MCF 10A (cell line): Measurements from ENCODE around the gene CACNA2D1. TPM values are rescaled to one million over a fixed set of nuclear protein-coding genes. Genes with fewer than 3 reads are reported as not detected.

Experiments used
- BruUV-seq: library from RNA; stranded (reverse); fragments of 400-500 nt; replicated peaks from 2 replicates; lab custom pipeline; 2021; lab: Mats Ljungman, UMichigan
- CTCF ChIA-PET: fragments of 300-600 bp; sonication (Branson Sonifier 250); formaldehyde crosslinking; extraction: SDS; loops from one replicate; lab custom pipeline; 2021; ENCODE audit warnings: antibody characterized with exemption, inconsistent platforms; lab: Yijun Ruan, JAX
- POLR2A ChIA-PET: fragments of 300-600, 350-650 bp; sonication (Branson Sonifier 250); formaldehyde crosslinking; extraction: SDS; loops from one replicate; lab custom pipeline; 2020; ENCODE audit warnings: antibody characterized with exemption, inconsistent platforms; lab: Yijun Ruan, JAX
- DNase-seq: peaks from one replicate; pipeline ENCODE4 v3.0.0-alpha.2; 2018; ENCODE audit not compliant: unreplicated experiment
- H3K27ac Mint-ChIP-seq: one replicate; pipeline ENCODE4 v1.8.0; 2022; ENCODE audit warnings: mild to moderate bottlenecking, low read depth, mixed read lengths; ENCODE audit not compliant: unreplicated experiment
- H3K27me3 Mint-ChIP-seq: one replicate; pipeline ENCODE4 v1.8.0; 2022; ENCODE audit warnings: mixed read lengths; ENCODE audit not compliant: insufficient read depth, unreplicated experiment
- H3K36me3 Mint-ChIP-seq: one replicate; pipeline ENCODE4 v1.8.0; 2022; ENCODE audit warnings: mild to moderate bottlenecking, moderate library complexity, mixed read lengths; ENCODE audit not compliant: insufficient read depth, unreplicated experiment
- H3K4me1 Mint-ChIP-seq: one replicate; pipeline ENCODE4 v1.8.0; 2022; ENCODE audit warnings: mixed read lengths; ENCODE audit not compliant: insufficient read depth, unreplicated experiment
- H3K4me3 Mint-ChIP-seq: one replicate; pipeline ENCODE4 v1.8.0; 2022; ENCODE audit warnings: mild to moderate bottlenecking, moderate library complexity, mixed read lengths; ENCODE audit not compliant: unreplicated experiment
- H3K9me3 Mint-ChIP-seq: one replicate; pipeline ENCODE4 v1.8.0; 2022; ENCODE audit warnings: mixed read lengths; ENCODE audit not compliant: unreplicated experiment
- intact Hi-C: fragments of 100-400 bp; cut with micrococcal nuclease; formaldehyde crosslinking; loops from 2 replicates; pipeline ENCODE4 v1.14.1; 2022
- total RNA-seq: library from RNA; stranded (reverse); gene quantifications from 2 replicates; pipeline ENCODE4 v1.2.3, GENCODE V29; 2022
- TF ChIP-seq, protein P1 (sequence below): fragments of 200-600 bp; IDR thresholded peaks from one replicate; pipeline ENCODE4 v1.8.0; 2022; ENCODE audit warnings: antibody characterized with exemption, mild to moderate bottlenecking; ENCODE audit not compliant: unreplicated experiment

The CACNA2D1 gene
- total RNA-seq, 1 experiment from 2014 or later, result not detected

DNA sequence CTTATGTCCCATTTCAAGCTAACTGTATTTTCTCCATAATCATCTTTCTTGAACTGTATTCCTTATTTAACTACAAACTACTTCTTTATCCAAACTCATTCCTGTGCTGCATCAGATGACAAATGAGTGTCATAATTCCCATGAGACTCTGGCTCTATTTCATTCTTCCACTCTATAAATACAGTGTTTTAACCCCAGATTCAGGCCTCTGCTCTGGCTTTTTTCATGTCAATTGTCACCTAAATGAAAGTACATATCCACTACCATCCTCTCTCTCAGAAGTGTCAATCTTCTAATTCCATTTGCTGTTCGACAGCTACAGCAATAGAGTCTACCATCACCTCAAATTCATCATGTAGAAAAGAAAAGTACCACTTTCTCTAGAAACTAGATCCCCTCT lies 172.7 kb downstream of the CACNA2D1 start:
- POLR2A ChIA-PET, result interaction anchor here (0.6 kb wide), 1 partner anchor 386 kb away, joined by 3 read pairs; no protein-coding TSS in a partner anchor
- BruUV-seq, result no TSS peak
- intact Hi-C loops, result no loop called here

DNA sequence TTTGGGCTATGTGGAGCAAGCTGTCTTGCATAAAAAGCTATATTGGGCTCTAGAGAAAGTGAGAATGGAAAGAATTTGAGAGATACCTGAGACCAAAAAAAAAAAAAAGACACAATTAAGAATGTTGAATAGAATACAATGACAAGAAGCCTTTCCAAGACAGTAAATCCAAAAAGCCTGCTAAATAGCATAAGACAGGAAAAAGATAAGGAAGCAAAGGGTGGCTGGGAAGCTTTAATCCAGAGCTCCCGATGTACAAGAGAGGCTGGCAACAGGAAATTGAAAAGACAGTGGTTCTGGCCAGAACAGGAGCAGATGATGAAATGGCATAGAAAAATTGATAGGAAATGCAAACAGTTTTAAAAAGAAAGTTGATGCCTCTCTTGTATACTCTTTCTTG lies 174.9 kb downstream of the CACNA2D1 start:
- Mint-ChIP-seq H3K27me3 (peaks cover 73% of the 10 kb centered on the region), H3K4me1 (no peaks in the 10 kb centered on the region), H3K4me3 (no peak overlapping the region), H3K9me3 (no peaks in the 10 kb centered on the region), H3K27ac (no peak overlapping the region), H3K36me3 (no peaks in the 10 kb centered on the region)
- intact Hi-C loops, result no loop called here
- DNase-seq, result no peak
- ChIA-PET POLR2A (no interaction called here), CTCF (interaction anchor here (0.7 to 0.8 kb wide), 2 partner anchors 35 to 161 kb away, joined by 3 read pairs; no protein-coding TSS in a partner anchor)
- no TSS peak for BruUV-seq
- TF ChIP-seq, protein P1, sequence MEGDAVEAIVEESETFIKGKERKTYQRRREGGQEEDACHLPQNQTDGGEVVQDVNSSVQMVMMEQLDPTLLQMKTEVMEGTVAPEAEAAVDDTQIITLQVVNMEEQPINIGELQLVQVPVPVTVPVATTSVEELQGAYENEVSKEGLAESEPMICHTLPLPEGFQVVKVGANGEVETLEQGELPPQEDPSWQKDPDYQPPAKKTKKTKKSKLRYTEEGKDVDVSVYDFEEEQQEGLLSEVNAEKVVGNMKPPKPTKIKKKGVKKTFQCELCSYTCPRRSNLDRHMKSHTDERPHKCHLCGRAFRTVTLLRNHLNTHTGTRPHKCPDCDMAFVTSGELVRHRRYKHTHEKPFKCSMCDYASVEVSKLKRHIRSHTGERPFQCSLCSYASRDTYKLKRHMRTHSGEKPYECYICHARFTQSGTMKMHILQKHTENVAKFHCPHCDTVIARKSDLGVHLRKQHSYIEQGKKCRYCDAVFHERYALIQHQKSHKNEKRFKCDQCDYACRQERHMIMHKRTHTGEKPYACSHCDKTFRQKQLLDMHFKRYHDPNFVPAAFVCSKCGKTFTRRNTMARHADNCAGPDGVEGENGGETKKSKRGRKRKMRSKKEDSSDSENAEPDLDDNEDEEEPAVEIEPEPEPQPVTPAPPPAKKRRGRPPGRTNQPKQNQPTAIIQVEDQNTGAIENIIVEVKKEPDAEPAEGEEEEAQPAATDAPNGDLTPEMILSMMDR, result no peak

More for the DNA sequence above, 172.7 kb downstream of the CACNA2D1 start:
- no peaks in the 10 kb centered on the region for H3K36me3 Mint-ChIP-seq
- DNase-seq, result no peak
- CTCF ChIA-PET, result interaction anchor here (0.5 to 0.6 kb wide), 2 partner anchors 16 to 1390 kb away, joined by 3 read pairs; no protein-coding TSS in a partner anchor
- peaks cover 75% of the 10 kb centered on the region for H3K27me3 Mint-ChIP-seq
- H3K4me1 Mint-ChIP-seq, result no peaks in the 10 kb centered on the region
- H3K4me3 Mint-ChIP-seq, result no peak overlapping the region
- TF ChIP-seq, protein P1, result no peak
- no peaks in the 10 kb centered on the region for H3K9me3 Mint-ChIP-seq
- no peak overlapping the region for H3K27ac Mint-ChIP-seq

DNA sequence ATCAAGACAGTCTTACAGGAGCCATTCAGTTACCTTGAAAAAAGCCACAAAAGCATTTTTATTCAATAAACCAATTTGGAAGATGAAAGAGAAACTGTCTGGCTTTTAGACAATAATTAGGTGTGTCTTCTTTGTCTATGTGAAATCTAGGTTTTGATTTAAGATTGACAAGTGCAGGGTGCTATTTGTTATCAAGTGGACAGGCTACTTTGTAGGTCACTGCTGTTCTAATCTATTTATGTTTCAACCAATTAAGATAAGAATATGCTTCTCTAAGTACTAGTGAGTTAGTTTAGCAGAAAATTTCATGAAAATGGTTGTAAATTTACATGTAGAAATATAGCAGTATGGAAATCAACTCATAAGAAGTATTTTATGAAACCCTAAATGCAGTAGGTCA lies 177.5 kb downstream of the CACNA2D1 start:
- no peak overlapping the region for H3K27ac Mint-ChIP-seq
- intact Hi-C loops, result no loop called here
- no TSS peak for BruUV-seq
- H3K4me3 Mint-ChIP-seq, result no peak overlapping the region
- DNase-seq, result no peak
- H3K27me3 Mint-ChIP-seq, result peaks cover 79% of the 10 kb centered on the region
- no peaks in the 10 kb centered on the region for H3K9me3 Mint-ChIP-seq
- TF ChIP-seq, protein P1, result no peak
- ChIA-PET CTCF (no interaction called here), POLR2A (no interaction called here)
- no peaks in the 10 kb centered on the region for H3K4me1 Mint-ChIP-seq
- H3K36me3 Mint-ChIP-seq, result no peaks in the 10 kb centered on the region

DNA sequence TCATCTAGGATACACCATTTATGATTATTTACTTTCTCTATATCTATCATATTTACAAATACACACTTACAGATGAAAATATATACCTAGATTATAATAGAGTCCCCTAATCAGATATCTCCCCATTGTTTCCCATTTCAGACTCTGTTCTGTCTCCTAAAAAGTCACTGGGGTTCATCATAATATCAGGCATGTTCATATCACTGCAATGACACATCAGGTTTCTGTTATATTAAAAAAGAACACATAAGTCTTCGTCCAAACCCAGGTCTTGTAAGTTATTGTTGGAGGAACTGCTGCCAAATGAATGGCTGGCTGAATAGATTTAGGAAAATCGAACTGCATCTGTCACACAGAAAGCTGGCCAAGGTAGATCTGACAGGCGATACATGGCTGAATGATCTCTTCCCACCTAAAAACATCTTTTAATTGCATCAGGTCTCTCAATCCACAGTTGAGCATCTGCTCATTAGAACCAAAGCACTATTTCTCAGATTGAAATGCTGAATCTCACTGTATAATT lies 178.7 kb downstream of the CACNA2D1 start:
- TF ChIP-seq, protein P1, result no peak
- ChIA-PET POLR2A (no interaction called here), CTCF (no interaction called here)
- H3K27ac Mint-ChIP-seq, result no peak overlapping the region
- H3K4me3 Mint-ChIP-seq, result no peak overlapping the region
- BruUV-seq, result no TSS peak
- peaks cover 67% of the 10 kb centered on the region for H3K27me3 Mint-ChIP-seq
- intact Hi-C loops, result no loop called here
- H3K4me1 Mint-ChIP-seq, result no peaks in the 10 kb centered on the region
- no peaks in the 10 kb centered on the region for H3K9me3 Mint-ChIP-seq
- DNase-seq, result no peak
- no peaks in the 10 kb centered on the region for H3K36me3 Mint-ChIP-seq
